Measurements from ENCODE around the gene KLK12.

Gene KLK12

GRCh38 chr19:50983625-50984292 is 51.0 kb downstream of the KLK12 start, which contains the start of gene KLK7:
Gene KLK7, minus strand, starts transcription at chr19:50983917. Its CDS starts 1,518 bp downstream, at chr19:50982399.
- DNase-seq (ENCODE audit: insufficient read length, low spot score) (no peak), FAIRE-seq (no peak)

- DNase-seq (ENCODE audit: insufficient read length, low spot score): no peak
- FAIRE-seq: no peak
Measured at GRCh38 chr19:50982186-50982585, 52.6 kb downstream of the KLK12 start.

- DNase-seq (ENCODE audit: insufficient read length, low spot score) (no peak), FAIRE-seq (no peak)
Measured at GRCh38 chr19:50981587-50982146, 53.1 kb downstream of the KLK12 start.

GRCh38 chr19:50980208-50980607 is 54.6 kb downstream of the KLK12 start:
- DNase-seq (ENCODE audit: insufficient read length, low spot score): no peak
- no peak for FAIRE-seq

DNA sequence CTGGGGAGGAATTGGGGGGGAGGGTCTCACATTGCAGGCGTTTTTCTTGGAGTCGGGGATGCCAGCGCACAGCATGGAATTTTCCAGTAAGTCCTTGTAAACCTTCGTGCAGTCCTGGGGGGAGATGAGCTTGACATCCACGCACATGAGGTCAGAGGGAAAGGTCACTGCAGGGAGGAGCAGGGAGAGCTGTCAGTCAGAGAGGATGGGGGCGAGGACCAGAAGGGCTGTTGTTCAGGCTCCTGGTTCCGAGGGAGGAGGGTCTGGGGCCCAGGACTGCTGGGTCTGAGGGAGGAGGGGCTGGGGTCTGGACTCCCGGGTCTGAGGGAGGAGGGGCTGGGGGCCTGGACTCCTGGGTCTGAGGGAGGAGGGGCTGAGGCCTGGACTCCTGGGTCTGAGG is 55.0 kb downstream of the KLK12 start:
- no peak for DNase-seq (ENCODE audit: insufficient read length, low spot score)
- FAIRE-seq: no peak

Data from HTR-8/SVneo (cell line).